HCT116 (cell line): Measurements from ENCODE around the gene MIPEP. TPM values are rescaled to one million over a fixed set of nuclear protein-coding genes. Genes with fewer than 3 reads are reported as not detected.

Experiments used
- ATAC-seq: fragments of 200-7000 bp; cut with Tn5 transposase; 2 replicates; pipeline ENCODE4 v1.9.1; 2020; ENCODE audit warnings: mild to moderate bottlenecking, moderate library complexity
- BruUV-seq: library from RNA; stranded (reverse); fragments of 400-500 nt; replicated peaks from 2 replicates; lab custom pipeline; 2021; lab: Mats Ljungman, UMichigan
- CTCF ChIA-PET: fragments of 300-600 bp; sonication (Branson Sonifier 250); formaldehyde crosslinking; loops from one replicate; lab custom pipeline; 2021; ENCODE audit warnings: antibody characterized with exemption; lab: Charles Lee
- POLR2A ChIA-PET: fragments of 300-600, 350-600 bp; sonication (Branson Sonifier 250); formaldehyde crosslinking; loops from one replicate; lab custom pipeline; 2021; ENCODE audit warnings: antibody characterized with exemption; lab: Charles Lee
- RAD21 ChIA-PET, 2 experiments: fragments of 300-600 bp; sonication (Branson Sonifier 250); formaldehyde crosslinking; loops; one replicate each; lab custom pipeline; 2023; ENCODE audit warnings: low total read pairs in 2 of 2; ENCODE audit not compliant: uncharacterized antibody in 2 of 2, unreplicated experiment in 2 of 2, low non-redundant PET in 1 of 2; lab: Charles Lee
- DNase-seq: peaks from one replicate; pipeline ENCODE4 v3.0.0-alpha.2; 2010; ENCODE audit warnings: low read depth, low spot score
- H2AFZ ChIP-seq: fragments of 200-600 bp; shearing (Covaris generic), sonication (generic); 2 replicates; pipeline ENCODE4 v1.6.1; 2017; ENCODE audit warnings: low read depth, mixed run types, mixed read lengths, antibody characterized with exemption, low read length; ENCODE audit not compliant: poor library complexity, severe bottlenecking
- H3K27ac ChIP-seq: 2 replicates; pipeline ENCODE4 v1.5.1; 2012; ENCODE audit warnings: low read depth, low read length
- H3K27me3 ChIP-seq: fragments of 200-600 bp; sonication (generic); 2 replicates; pipeline ENCODE4 v1.6.1; 2016; ENCODE audit warnings: mixed run types, low read length, mixed read lengths; ENCODE audit not compliant: insufficient read depth
- H3K36me3 ChIP-seq, 2 experiments: fragments of 200-500 bp in 1 of 2; fragments of 200-600 bp in 1 of 2; sonication (Bioruptor generic) in 1 of 2; sonication (generic) in 1 of 2; 2 replicates each; pipeline versions ENCODE4 v1.5.1 to v1.6.1; 2014 to 2016; ENCODE audit warnings: low read length in 2 of 2, inconsistent platforms in 1 of 2, mixed read lengths in 1 of 2, mixed run types in 1 of 2; ENCODE audit not compliant: insufficient read depth in 2 of 2, control insufficient read depth in 1 of 2
- H3K4me1 ChIP-seq, 2 experiments: fragments of 200-600 bp in 1 of 2; sonication (generic) in 1 of 2; 2 replicates each; pipeline versions ENCODE4 v1.5.1 to v1.6.1; 2012 to 2017; ENCODE audit warnings: low read length in 2 of 2, inconsistent platforms in 1 of 2, mild to moderate bottlenecking in 1 of 2, mixed read lengths in 1 of 2, mixed run types in 1 of 2, moderate library complexity in 1 of 2; ENCODE audit not compliant: insufficient read depth in 2 of 2, control insufficient read depth in 1 of 2
- H3K4me2 ChIP-seq: fragments of 200-600 bp; sonication (generic); 2 replicates; pipeline ENCODE4 v1.6.1; 2017; ENCODE audit warnings: mixed run types, low read length, mixed read lengths
- H3K4me3 ChIP-seq, 2 experiments: fragments of 200-600 bp in 1 of 2; sonication (generic) in 1 of 2; replicated peaks in 1 of 2; 2 replicates each; pipeline ENCODE4 v1.5.1; 2011 to 2016; ENCODE audit warnings: low read length in 2 of 2, control low read depth in 1 of 2, low read depth in 1 of 2, mild to moderate bottlenecking in 1 of 2, mixed read lengths in 1 of 2, mixed run types in 1 of 2
- H3K79me2 ChIP-seq: fragments of 200-600 bp; sonication (generic); 2 replicates; pipeline ENCODE4 v1.6.1; 2017; ENCODE audit warnings: mild to moderate bottlenecking, mixed run types, low read length, moderate library complexity, mixed read lengths; ENCODE audit not compliant: insufficient read depth
- H3K9ac ChIP-seq: fragments of 200-600 bp; sonication (generic); 2 replicates; pipeline ENCODE4 v1.6.1; 2016; ENCODE audit warnings: low read length, mixed read lengths
- H3K9me2 ChIP-seq: fragments of 200-600 bp; sonication (generic), shearing (Covaris generic); 2 replicates; pipeline ENCODE4 v1.6.1; 2017; ENCODE audit warnings: mixed run types, mild to moderate bottlenecking, moderate library complexity; ENCODE audit not compliant: insufficient read depth
- H3K9me3 ChIP-seq, 2 experiments: fragments of 200-500 bp in 1 of 2; fragments of 200-600 bp in 1 of 2; sonication (Bioruptor generic) in 1 of 2; sonication (generic) in 1 of 2; 2 replicates each; pipeline ENCODE4 v1.6.1; 2014 to 2017; ENCODE audit warnings: low read length in 2 of 2, mixed read lengths in 2 of 2, inconsistent platforms in 1 of 2, low read depth in 1 of 2, mild to moderate bottlenecking in 1 of 2, mixed run types in 1 of 2, moderate library complexity in 1 of 2; ENCODE audit not compliant: control insufficient read depth in 1 of 2, insufficient read depth in 1 of 2
- H4K20me1 ChIP-seq: fragments of 200-600 bp; sonication (generic), shearing (Covaris generic); 2 replicates; pipeline ENCODE4 v1.6.1; 2017; ENCODE audit warnings: mixed run types, mild to moderate bottlenecking, moderate library complexity; ENCODE audit not compliant: insufficient read depth
- CEBPB ChIP-seq: IDR thresholded peaks from 2 replicates; pipeline ENCODE4 v1.6.1; 2012; ENCODE audit warnings: low read depth
- EGR1 ChIP-seq: IDR thresholded peaks from 2 replicates; pipeline ENCODE4 v1.6.1; 2012; ENCODE audit warnings: low read depth
- ELF1 ChIP-seq: IDR thresholded peaks from 2 replicates; pipeline ENCODE4 v1.6.1; 2012; ENCODE audit warnings: low read depth, borderline replicate concordance
- EZH2 ChIP-seq: fragments of 200-600 bp; sonication (generic); IDR thresholded peaks from 2 replicates; pipeline ENCODE4 v1.6.1; 2017; ENCODE audit warnings: antibody characterized with exemption, mixed run types
- EZH2phosphoT487 ChIP-seq: fragments of 200-600 bp; IDR thresholded peaks from 2 replicates; pipeline ENCODE4 v1.6.1; 2018; ENCODE audit warnings: antibody characterized with exemption, borderline replicate concordance
- FOSL1 ChIP-seq: IDR thresholded peaks from 2 replicates; pipeline ENCODE4 v1.6.1; 2012; ENCODE audit warnings: low read depth
- POLR2A ChIP-seq: IDR thresholded peaks from 2 replicates; pipeline ENCODE4 v1.7.0; 2011; ENCODE audit warnings: borderline replicate concordance; ENCODE audit not compliant: insufficient read depth, insufficient read length; ENCODE audit errors: extremely low read depth
- POLR2AphosphoS5 ChIP-seq: IDR thresholded peaks from 2 replicates; pipeline ENCODE4 v1.6.1; 2011; ENCODE audit warnings: mild to moderate bottlenecking, low read depth, low read length, moderate library complexity
- SIN3A ChIP-seq: IDR thresholded peaks from 2 replicates; pipeline ENCODE4 v1.6.1; 2012; ENCODE audit warnings: low read depth
- SRF ChIP-seq: IDR thresholded peaks from 2 replicates; pipeline ENCODE4 v1.6.1; 2012; ENCODE audit warnings: low read depth
- TCF7L2 ChIP-seq: IDR thresholded peaks from 2 replicates; pipeline ENCODE4 v1.7.0; 2011; ENCODE audit warnings: borderline replicate concordance, inconsistent platforms; ENCODE audit not compliant: insufficient read depth, insufficient read length; ENCODE audit errors: extremely low read depth
- YY1 ChIP-seq: IDR thresholded peaks from 2 replicates; pipeline ENCODE4 v1.6.1; 2011; ENCODE audit warnings: low read length, low read depth, moderate library complexity, mild to moderate bottlenecking; ENCODE audit not compliant: insufficient replicate concordance; ENCODE audit errors: extremely low read depth
- ZNF274 ChIP-seq: fragments of 200-500 bp; sonication (Bioruptor generic); IDR thresholded peaks from 2 replicates; pipeline ENCODE4 v1.6.1; 2014; ENCODE audit warnings: mild to moderate bottlenecking, low read depth, low read length, inconsistent platforms
- intact Hi-C: fragments of 100-400 bp; cut with micrococcal nuclease; formaldehyde crosslinking; loops from 2 replicates; pipeline ENCODE4 v1.10.0; 2022
- total RNA-seq: library from RNA; stranded (reverse); gene quantifications from one replicate; pipeline ENCODE4 v1.2.1, GENCODE V29; 2021; ENCODE audit not compliant: unreplicated experiment
- TF ChIP-seq, protein P1 (sequence below), 3 experiments: fragments of 200-600 bp in 1 of 3; sonication (generic) in 1 of 3; IDR thresholded peaks in 2 of 3; conservative IDR thresholded peaks in 1 of 3; 2 replicates each; pipeline ENCODE4 v1.5.1; 2012 to 2017; ENCODE audit warnings: low read depth in 2 of 3, low read length in 2 of 3, antibody characterized with exemption in 1 of 3, borderline replicate concordance in 1 of 3, control low read depth in 1 of 3, mild to moderate bottlenecking in 1 of 3, mixed read lengths in 1 of 3, mixed run types in 1 of 3, moderate library complexity in 1 of 3; ENCODE audit not compliant: insufficient read depth in 1 of 3
- TF ChIP-seq, protein P2 (sequence below): IDR thresholded peaks from 2 replicates; pipeline ENCODE4 v1.6.1; 2012; ENCODE audit warnings: low read depth

MIPEP gene
- total RNA-seq, 1 experiment from 2014 or later: 33.3 TPM

DNA sequence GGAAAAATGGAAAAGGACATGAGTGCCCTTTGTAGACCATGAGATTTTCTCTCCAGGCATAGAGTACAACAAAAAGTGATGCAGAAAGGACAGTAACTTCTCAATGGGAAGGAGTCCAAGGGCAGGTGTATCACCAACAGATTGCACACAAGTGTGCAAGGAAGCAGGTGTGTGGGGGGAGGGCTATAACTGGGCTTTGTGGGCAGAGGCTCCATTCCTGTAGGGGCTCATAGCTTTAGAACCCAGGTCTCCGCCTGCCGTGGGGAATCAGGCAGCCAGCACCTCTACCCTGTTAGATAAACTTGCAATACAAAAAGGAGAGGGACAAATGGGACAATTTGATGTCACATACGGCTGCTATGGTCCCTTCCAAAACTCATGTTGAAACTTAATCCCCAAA, 119.8 kb downstream of the MIPEP start:
- Histone ChIP-seq H3K36me3 (no peaks in the 10 kb centered on the region), H3K79me2 (no peaks in the 10 kb centered on the region), H3K27me3 (no peaks in the 10 kb centered on the region), H2AFZ (no peak overlapping the region), H3K4me1 (no peaks in the 10 kb centered on the region), H4K20me1 (no peaks in the 10 kb centered on the region), H3K9me3 (no peaks in the 10 kb centered on the region), H3K9ac (no peak overlapping the region), H3K4me2 (no peak overlapping the region), H3K9me2 (no peaks in the 10 kb centered on the region), H3K4me3 (no peak overlapping the region), H3K27ac (no peak overlapping the region)
- RAD21 ChIA-PET: no interaction called here
- TF ChIP-seq SRF (no peak), YY1 (no peak), EZH2phosphoT487 (no peak), SIN3A (no peak), POLR2AphosphoS5 (no peak), ELF1 (no peak), EZH2 (no peak), POLR2A (no peak), TCF7L2 (no peak), EGR1 (no peak), ZNF274 (no peak), FOSL1 (no peak), CEBPB (no peak)
- TF ChIP-seq, protein P1, sequence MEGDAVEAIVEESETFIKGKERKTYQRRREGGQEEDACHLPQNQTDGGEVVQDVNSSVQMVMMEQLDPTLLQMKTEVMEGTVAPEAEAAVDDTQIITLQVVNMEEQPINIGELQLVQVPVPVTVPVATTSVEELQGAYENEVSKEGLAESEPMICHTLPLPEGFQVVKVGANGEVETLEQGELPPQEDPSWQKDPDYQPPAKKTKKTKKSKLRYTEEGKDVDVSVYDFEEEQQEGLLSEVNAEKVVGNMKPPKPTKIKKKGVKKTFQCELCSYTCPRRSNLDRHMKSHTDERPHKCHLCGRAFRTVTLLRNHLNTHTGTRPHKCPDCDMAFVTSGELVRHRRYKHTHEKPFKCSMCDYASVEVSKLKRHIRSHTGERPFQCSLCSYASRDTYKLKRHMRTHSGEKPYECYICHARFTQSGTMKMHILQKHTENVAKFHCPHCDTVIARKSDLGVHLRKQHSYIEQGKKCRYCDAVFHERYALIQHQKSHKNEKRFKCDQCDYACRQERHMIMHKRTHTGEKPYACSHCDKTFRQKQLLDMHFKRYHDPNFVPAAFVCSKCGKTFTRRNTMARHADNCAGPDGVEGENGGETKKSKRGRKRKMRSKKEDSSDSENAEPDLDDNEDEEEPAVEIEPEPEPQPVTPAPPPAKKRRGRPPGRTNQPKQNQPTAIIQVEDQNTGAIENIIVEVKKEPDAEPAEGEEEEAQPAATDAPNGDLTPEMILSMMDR (IDR thresholded peaks at IDR 0.05 in 2 of 3, conservative IDR thresholded peaks at IDR 0.05 in 1 of 3; ENCODE audit: borderline replicate concordance in 1 of 3, insufficient read depth in 1 of 3, low read depth in 2 of 3, low read length in 2 of 3): no peak
- TF ChIP-seq, protein P2, sequence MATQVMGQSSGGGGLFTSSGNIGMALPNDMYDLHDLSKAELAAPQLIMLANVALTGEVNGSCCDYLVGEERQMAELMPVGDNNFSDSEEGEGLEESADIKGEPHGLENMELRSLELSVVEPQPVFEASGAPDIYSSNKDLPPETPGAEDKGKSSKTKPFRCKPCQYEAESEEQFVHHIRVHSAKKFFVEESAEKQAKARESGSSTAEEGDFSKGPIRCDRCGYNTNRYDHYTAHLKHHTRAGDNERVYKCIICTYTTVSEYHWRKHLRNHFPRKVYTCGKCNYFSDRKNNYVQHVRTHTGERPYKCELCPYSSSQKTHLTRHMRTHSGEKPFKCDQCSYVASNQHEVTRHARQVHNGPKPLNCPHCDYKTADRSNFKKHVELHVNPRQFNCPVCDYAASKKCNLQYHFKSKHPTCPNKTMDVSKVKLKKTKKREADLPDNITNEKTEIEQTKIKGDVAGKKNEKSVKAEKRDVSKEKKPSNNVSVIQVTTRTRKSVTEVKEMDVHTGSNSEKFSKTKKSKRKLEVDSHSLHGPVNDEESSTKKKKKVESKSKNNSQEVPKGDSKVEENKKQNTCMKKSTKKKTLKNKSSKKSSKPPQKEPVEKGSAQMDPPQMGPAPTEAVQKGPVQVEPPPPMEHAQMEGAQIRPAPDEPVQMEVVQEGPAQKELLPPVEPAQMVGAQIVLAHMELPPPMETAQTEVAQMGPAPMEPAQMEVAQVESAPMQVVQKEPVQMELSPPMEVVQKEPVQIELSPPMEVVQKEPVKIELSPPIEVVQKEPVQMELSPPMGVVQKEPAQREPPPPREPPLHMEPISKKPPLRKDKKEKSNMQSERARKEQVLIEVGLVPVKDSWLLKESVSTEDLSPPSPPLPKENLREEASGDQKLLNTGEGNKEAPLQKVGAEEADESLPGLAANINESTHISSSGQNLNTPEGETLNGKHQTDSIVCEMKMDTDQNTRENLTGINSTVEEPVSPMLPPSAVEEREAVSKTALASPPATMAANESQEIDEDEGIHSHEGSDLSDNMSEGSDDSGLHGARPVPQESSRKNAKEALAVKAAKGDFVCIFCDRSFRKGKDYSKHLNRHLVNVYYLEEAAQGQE: no peak
- intact Hi-C loops: no loop called here
- DNase-seq (no peak), ATAC-seq (no peak)
- POLR2A ChIA-PET: no interaction called here
- BruUV-seq: no TSS peak
- CTCF ChIA-PET: no interaction called here
